GM21423 (cell line): ENCODE measurements around the gene PASK.

Source experiments
- ATAC-seq: cut with Tn5 transposase; IDR thresholded peaks from one replicate; pipeline ENCODE4 v1.9.1; 2021; ENCODE audit warnings: mild to moderate bottlenecking, moderate library complexity; ENCODE audit not compliant: unreplicated experiment

The PASK gene

DNA sequence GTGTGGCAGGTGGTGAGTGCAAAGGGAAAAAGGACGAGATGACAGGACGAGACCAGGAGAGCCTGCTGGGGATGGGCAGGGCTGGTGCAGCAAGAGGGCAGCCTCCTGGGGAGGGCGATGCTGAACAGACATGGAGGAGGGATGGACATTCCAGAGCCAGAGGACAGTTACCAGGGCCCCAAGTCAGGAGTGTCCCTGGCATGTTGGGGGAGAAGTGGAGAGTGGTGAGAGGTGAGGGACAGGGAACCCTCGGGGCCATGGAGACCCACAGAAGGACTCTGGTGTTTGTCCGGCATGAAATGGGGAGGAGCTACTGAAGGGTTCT is 66.2 kb downstream of the PASK start:
- no peak for ATAC-seq

DNA sequence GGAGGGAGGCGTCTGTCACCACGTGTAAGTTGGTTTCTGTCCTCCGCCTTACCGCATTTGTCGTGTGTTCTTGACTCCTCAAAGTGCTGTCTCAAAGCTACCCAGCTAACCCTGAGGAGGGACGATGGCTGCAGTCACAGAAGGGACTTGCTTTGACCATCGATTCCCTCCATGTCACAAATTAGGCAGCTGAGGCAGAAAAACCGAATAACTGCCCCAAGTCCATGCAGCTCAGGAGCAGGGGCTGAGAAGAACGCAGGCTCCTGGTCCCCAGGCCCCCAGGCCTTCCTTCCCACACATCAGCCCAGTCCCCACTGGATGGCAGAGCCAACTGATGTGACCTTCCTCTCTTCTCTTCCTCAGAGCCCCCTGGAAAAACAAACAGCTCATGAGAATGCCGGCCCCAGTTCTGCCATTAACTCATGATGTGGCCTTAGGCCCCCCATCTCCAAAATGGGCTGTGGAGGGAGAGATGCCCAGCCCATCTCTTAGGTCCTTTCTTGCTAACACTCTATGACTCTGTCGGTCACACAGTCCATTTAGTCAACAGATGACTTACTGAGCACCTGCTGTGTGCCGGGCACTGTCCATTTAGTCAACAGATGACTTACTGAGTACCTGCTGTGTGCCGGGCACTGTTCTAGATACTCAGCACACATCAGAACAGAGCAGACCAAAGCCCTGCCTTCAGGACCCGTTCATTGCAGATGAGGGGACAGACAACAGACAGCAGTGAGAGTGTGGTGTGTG is 66.8 kb downstream of the PASK start:
- ATAC-seq = no peak

DNA sequence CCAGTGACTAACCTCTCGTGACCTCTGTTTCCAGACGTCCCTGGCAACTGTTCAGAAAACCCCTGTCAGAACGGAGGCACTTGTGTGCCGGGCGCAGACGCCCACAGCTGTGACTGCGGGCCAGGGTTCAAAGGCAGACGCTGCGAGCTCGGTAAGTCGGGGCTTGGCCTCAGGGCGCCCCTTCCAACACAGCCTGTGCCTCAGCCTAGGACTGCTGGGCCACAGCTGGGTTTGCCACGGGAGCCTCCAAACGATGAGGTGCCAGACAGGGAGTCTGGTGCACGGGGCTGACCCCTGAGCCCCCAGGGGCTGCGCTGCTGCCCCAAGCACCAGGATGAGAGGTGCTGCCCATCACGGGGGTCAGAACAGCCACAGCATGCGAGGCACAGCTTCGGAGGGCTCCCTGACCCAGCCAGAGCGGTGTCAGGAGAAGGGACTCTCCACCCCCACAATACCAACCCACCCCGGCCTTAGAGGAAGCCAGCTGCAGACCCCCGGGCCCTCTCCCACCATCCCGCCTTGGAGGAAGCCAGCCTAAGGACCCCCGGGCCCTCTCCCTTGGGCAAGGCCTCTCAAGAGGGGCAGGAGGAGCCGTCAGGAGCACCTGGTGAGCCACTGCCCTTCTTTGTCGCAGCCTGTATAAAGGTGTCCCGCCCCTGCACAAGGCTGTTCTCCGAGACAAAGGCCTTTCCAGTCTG is 67.5 kb downstream of the PASK start:
- ATAC-seq = no peak

DNA sequence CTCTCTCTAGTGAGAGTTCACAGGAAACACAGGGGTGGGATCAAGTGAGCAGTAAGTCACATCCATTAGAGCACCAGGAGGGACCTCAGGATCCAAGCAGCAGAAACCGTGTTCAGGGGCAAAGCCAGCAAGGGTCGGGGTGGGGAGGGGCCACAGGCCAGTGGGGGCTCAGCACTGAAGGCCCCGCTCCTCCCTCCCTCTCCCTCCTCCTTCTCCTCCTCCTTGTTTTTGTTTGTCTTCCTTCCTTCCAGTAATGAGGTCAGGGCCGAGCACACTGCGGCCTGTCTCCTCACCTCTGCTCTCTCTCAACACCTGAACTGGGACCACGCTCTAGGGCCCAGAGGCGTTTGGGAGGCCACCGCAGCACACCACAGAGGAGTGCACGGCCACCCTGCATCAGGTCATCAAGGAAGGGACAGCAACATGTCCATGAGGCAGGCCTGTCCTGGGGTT is 68.1 kb downstream of the PASK start:
- ATAC-seq = no peak

DNA sequence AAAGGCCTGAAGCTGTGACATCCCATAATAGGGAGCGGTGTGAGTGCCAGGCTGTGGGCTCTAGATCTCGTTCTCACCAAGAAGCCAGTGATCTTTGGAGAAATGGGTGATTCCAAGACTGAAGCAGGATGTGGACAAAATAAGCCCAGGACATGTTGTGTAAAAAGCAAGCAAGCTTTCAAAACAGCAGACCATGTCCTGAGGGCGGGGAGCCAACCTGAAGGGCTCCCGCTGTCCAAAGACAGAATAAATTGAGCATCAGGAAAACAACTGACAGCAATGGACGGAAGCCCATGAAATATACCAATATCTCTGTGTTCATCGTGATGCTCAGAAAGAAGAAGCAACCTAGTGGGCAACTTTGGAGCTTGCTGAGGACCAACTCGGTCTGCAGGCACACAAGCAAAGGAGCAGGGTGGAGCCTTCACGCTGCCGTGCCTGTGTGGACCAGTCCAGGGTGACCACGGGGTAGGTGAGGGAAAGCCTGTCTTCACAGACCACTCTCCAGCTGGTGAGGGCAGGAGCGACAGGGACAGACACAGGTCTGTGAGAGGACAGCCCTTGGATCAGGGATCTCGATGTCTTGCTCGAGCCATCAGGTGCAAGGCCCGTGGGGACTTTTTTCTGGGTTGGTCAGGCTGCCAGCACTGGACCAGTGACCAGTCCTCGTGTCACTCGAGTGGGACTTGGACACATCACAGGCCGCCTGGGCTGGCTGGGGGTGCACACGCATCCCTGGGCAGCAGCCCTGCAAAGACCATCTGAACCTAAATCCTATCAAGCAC is 68.7 kb downstream of the PASK start:
- no peak for ATAC-seq

DNA sequence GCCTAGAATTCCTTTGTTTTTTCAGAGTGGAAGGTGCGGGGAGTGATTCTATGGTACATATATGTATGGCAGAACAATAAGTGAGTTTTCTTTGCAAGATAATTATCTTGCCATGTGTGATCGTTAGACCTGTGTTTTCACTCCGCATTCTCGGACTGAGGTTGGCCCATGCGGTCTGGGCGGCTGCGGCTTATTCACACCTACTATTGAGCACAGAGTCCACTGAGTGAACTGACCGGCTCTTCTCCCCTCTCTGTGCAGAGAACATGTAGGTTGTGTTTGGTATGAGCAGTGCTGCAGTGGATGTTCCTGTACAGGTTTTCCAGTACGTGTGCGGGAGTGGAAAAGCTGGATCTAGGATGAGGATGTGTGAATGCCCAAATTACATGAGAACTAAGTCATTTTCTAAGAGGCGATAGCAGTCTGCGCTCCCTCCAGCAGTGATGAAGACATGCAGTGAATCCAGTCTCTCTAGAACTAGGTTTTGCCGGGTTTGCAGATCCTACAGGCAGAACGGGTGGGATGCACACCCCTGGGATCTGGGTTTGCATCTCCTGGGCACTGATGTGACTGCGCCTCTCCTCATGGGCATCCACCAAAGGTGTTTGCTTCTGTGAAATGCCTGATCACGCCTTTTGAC is 74.3 kb downstream of the PASK start:
- no peak for ATAC-seq

DNA sequence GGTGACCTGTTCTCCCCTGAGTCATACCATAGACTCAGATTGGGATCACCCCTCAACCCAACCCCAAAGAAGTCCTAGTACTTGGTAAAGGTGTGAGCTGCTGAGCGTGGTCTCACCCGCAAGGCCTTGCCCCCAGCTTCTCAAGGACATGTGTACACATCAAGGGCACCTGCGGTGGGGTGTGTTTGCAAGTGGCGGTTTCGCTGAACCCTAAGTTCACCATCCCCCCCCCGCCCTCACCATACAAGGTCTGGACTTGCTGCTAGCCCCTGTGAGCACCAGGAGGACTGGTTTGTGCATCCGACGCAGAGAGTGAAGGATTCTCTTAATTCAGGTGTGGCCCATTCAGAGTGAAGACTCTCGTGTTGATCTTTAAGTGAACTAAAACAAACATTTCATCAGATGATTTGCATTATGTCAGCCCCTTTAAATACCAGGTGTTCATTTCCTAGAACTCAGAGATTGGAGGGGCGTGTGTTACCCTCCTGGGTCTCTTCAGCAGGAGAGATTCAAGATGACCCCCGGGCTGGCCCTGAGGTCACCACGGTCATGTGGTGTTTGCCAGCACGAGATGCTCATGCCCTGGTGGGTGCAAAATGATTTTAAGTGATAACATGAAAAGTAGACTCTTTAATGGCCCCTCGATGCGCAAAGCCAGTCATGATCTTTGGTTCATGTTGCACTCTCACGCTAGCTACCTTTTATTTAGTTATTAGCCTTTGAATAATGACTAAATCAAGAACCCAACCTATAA is 75.0 kb downstream of the PASK start:
- no peak for ATAC-seq

DNA sequence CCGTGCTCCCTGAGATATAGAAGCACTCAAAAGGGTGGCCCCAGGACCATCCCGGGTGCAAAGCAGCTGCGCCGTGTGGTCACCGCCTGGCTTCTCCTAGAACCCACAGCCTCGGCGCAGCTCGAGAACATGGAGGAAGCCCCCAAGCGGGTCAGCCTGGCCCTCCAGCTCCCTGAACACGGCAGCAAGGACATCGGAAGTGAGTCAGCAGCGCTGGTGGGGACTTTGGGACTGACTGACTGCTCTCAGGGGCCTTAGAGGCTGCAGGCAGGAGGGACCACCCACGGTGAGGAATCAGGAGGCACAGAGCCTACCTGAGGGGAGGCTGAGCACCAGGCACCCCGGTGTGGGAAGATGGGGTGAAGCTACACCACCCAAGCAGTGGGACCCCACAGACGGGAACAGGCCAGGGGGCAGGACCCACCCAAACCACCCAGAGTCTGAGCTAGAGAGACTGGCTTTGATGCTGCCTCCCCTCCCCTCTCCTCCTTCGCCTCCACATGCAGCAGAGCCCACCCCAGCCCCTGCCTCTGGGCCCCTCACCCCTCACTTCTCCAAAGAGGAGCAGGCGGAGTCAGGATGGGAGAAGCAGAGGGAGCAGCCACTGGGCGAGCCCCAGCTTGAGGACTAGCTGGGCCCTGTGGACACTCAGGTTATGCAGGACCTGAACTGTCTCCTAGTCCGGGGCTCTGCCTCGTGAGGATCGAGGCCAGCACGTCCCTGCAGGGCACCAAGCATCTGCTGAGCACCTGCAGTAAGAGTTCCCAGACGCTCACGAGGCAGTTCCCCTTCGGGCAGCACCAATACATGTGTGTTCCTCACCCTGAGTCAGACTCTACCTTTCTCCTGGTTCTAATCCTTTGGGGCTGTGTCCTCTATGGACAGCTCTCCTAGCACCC is 75.9 kb downstream of the PASK start:
- no peak for ATAC-seq

DNA sequence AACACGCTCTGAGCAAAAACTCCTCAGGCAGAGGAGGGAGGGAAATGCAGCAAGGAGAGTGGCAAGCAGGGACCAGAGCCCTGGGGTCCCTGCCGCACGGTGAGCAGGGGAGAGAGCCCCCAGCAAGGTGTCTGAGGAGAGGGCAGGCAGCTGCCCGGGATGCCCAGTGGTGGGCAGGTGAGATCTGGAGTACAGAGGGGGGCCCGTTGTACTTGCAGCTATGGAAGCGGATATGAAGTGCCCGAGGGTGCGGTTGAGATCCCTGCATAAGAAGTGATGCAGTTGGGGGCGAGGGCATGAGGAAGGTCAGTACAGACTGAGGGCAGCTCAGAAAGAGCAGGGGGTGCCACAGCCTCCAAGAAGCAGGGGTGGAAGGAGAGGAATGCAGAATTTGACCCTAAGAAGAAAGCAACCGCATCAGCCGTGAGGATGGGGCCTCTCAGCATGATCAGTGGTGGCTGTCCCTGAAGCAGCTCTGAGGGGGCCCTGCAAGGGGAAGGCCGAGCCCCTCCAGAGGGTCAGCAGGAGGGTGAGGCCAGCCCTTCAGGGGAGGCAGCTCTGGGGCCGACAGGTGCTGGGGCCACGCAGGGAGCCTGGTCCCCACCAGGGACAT is 76.6 kb downstream of the PASK start:
- no peak for ATAC-seq

DNA sequence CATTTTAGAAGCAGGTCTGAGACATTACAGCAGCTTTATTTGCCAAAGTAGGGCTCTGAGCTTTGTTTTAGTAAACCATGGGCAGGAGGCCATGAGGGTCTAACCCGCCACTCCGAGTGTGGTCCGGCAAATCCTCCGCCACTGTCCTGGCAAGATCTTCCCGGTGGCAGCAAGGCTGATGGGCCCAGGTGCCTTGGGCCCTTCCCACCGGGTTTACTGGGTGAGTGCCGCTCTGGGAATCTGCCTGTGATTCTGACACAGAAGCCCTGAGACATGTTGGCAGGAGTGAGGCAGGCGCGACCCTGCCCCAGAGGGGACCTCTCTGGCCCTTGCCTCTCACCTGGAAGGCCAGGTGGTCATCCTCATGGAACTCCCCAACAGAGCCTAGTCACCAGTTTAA is 77.1 kb downstream of the PASK start:
- ATAC-seq = no peak

DNA sequence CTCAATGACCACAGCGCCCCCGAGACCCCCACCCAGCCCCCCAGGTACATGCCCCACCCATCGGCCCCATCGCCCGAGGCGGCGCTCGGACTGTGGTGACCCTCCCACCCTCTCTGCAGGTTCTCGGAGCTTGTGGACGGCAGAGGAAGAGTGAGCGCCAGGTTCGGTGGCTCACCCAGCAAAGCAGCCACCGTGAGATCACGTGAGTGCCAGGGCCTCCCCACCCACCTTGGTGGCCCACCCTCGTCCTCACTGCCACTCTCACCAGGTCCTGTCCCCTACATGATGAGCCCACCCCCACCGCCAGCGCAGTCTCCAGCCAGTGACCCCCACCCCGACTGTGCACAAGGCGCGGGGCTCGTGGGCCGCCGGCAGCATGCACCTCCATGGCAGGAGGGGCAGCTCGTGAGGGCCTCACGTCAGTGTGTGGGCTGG is 77.6 kb downstream of the PASK start:
- no peak for ATAC-seq

DNA sequence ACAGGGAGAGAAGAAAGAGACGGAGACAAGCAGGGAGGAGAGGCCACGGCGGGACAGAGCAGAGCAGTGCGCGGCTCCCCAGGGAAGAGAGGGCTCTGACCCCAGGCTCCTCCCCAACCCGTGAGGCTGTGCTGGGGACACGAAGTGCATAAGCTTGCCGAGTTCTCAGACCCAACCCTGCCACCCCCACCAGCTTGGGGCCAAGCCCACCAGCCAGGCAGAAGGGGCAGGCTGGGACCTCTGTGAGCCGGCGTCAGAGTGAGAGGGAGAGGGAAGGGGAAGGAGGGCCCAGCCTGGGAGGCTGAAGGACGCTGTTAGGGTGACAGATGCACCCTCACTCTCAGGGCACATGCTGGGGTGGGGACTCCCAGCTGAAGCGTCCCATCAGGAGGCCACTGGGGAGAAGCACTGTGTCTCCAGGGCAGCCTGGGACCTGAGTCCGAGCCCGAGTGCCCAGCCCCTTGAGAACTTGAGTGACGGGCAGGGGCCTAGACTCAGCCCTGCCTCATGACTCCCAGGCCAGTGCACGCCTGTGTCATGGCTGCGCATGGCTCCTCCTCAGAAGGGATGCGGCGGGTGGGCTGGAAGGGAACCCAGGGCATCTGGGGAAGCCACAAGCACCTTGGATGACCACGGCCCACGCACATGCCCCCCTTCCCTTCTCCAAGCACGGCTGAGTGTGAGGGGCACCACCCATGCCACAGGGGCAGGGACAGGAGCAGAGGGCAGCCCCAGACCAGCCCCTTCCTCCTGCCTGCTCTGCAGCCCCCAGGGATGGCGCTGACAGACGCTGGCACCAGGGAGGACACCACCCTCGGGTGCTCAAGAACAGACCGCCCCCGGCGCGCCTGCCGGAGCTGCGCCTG is 78.2 kb downstream of the PASK start:
- ATAC-seq = no peak

DNA sequence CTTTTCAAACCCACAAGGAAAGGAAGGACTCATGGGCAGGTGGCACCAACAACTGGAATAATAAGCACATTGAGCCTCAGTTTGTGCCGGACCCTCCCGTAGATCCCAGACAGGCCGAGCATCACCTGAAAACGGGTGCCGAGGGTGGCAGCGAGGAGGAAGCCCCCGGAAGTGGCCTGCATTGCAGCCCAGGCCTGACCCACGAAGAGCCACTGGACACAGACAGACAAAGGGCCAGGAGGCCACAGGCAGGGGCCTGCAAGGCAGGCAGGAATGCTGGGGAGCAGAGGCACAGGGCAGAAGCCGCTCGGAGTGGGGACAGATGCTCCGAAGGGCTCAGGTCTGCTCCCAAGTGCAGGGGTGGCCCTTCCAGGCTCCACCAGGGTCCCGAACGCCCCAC is 78.9 kb downstream of the PASK start:
- ATAC-seq = no peak

DNA sequence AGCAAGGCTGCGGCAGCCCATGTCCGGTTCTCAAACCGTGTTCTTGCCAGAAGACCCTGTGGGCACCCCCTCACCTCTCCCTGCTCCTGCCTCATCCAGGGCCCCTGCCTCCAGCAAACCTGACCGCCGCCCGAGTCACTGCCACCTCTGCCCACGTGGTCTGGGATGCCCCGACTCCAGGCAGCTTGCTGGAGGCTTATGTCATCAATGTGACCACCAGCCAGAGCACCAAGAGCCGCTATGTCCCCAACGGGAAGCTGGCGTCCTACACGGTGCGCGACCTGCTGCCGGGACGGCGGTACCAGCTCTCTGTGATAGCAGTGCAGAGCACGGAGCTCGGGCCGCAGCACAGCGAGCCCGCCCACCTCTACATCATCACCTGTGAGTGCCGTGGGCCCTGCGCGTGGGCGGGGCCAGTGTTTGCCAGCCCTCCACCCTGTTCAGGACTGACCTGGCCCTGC is 79.4 kb downstream of the PASK start:
- no peak for ATAC-seq

DNA sequence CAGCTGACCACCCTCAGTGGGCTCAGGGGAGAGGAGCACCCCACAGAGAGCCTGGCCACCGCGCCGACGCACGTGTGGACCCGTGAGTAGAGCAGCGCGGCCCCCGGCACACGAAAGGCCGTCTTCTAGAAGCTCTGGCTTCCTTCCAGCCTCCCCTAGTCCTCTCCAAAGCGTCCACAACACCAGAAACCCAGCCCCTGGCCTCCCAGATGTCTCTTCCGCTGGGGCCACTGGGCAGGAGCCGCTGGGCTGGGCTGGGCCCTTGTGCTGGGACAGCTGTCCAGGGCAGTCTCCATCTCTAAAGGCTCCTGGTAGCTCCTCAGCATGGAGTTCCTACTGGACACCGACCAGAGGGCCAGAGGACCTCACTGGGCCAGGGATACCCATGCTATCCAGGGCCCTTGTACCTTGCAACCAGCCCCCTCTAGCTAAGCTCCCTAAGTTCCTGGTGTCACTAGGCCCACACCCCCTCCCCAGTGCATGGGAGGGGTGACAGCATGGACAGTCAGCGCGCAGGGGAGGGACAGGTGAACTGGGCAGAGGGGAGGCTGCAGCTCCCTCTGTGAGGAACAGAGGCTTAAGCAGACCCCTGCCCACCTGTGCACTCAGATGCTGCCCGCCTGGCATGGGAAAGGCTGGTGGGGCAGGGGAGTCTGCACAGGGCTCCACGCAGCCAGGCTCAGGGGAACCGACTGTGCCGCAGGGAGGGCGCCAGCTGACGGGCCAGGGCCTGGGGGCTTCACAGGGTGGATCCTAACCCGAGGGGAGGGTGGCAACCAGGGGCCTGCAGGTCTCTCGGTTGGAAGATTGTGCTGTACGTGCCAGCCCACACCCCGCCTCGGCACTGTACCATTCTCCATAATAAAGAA is 80.1 kb downstream of the PASK start:
- no peak for ATAC-seq

DNA sequence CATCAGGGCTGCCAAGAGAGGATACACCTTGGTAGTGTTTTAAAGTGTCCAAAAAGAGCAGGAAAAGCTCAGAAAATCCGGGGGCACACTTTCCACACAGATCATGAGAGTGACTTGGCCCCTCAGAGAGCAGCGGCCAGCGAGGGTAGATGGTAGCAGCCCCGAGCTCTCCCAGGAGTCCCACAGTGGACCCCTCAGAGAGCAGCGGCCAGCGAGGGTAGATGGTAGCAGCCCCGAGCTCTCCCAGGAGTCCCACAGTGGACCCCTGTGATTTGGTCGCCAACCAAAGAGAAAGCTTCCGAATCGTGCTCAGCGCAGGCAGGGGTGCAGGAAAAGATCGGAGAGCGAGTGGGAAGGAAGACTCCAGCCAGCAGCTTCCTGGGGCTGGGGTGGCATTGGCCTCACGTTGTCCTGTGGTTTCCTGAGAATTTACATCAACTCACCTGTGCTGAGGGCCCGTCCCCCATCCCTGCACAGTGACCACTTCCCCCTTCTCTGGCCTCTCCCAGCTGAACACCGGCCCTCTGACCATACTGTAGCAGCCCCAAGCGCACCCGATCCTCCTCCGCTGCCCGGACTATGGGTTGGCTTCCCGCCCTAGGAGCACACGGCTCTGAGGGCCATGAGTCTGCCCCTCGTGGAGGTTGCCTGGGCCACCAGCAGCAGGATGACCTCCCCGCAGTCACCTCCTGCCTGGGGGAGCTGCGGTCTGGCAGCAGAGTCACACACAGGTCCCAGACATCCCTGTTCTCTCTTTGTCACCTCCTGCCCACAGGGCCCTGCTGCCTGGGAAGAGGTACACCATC is 80.9 kb downstream of the PASK start:
- ATAC-seq = no peak
